GM12878 (cell line): ENCODE results near the gene SPRN. TPM values are rescaled to one million over a fixed set of nuclear protein-coding genes. Genes with fewer than 3 reads are reported as not detected.

ENCODE experiments used
- ATAC-seq: fragments of 200-7000 bp; cut with Tn5 transposase; 3 replicates; pipeline ENCODE4 v1.9.1; 2020; ENCODE audit warnings: mild to moderate bottlenecking, moderate library complexity
- BruUV-seq: library from RNA; stranded (reverse); fragments of 400-500 nt; replicated peaks from 2 replicates; lab custom pipeline; 2021; lab: Mats Ljungman, UMichigan
- CTCF ChIA-PET: fragments of 300-600 bp; sonication (Branson Sonifier 250); formaldehyde crosslinking; extraction: SDS; loops from one replicate; lab custom pipeline; 2021; ENCODE audit warnings: inconsistent platforms; lab: Yijun Ruan, JAX
- POLR2A ChIA-PET: fragments of 350-600 bp; formaldehyde crosslinking; extraction: SDS; loops from one replicate; lab custom pipeline; 2021; ENCODE audit warnings: inconsistent platforms; lab: Charles Lee
- RAD21 ChIA-PET: fragments of 300-600 bp; sonication (Branson Sonifier 250); formaldehyde crosslinking; loops from one replicate; lab custom pipeline; 2023; ENCODE audit warnings: antibody characterized with exemption; ENCODE audit not compliant: unreplicated experiment; lab: Charles Lee
- SMC1A ChIA-PET: fragments of 300-600 bp; sonication (Branson Sonifier 250); formaldehyde crosslinking; loops from one replicate; lab custom pipeline; 2023; ENCODE audit not compliant: unreplicated experiment, uncharacterized antibody; lab: Charles Lee
- DNase-seq: peaks from one replicate; pipeline ENCODE4 v3.0.0-alpha.2; 2011; ENCODE audit warnings: low read depth, low spot score
- FAIRE-seq: peaks from 3 replicates; lab custom pipeline; 2011; peaks lifted over from hg19 to GRCh38; lab: Jason Lieb, UNC
- H2AFZ ChIP-seq: 2 replicates; pipeline ENCODE4 v1.6.0; 2011; ENCODE audit warnings: low read depth, low read length, control low read depth; ENCODE audit not compliant: control insufficient read depth
- H3K27ac ChIP-seq: 2 replicates; pipeline ENCODE4 v1.5.1; 2011; ENCODE audit warnings: control low read depth; ENCODE audit not compliant: control insufficient read depth, insufficient read depth
- H3K27me3 ChIP-seq, 2 experiments: replicated peaks in 1 of 2; 2 replicates each; pipeline versions ENCODE4 v1.6.0 to v1.6.1; 2011; ENCODE audit warnings: low read length in 1 of 2; ENCODE audit not compliant: control insufficient read depth in 2 of 2, insufficient read depth in 2 of 2
- H3K36me3 ChIP-seq, 2 experiments: 2 replicates each; pipeline ENCODE4 v1.5.1; 2011; ENCODE audit warnings: low read length in 1 of 2; ENCODE audit not compliant: control insufficient read depth in 2 of 2, insufficient read depth in 2 of 2
- H3K4me1 ChIP-seq: 2 replicates; pipeline ENCODE4 v1.6.1; 2011; ENCODE audit warnings: mild to moderate bottlenecking, low read length, moderate library complexity, mixed read lengths; ENCODE audit not compliant: control insufficient read depth, insufficient read depth
- H3K4me2 ChIP-seq: 2 replicates; pipeline ENCODE4 v1.6.0; 2011; ENCODE audit warnings: control low read depth; ENCODE audit not compliant: control insufficient read depth, insufficient read depth
- H3K4me3 ChIP-seq: fragments of 200-600 bp; sonication (generic); 2 replicates; pipeline ENCODE4 v1.5.1; 2016
- H3K79me2 ChIP-seq: 2 replicates; pipeline ENCODE4 v1.6.0; 2011; ENCODE audit warnings: low read length; ENCODE audit not compliant: control insufficient read depth, insufficient read depth
- H3K9ac ChIP-seq: 2 replicates; pipeline ENCODE4 v1.8.0; 2011; ENCODE audit warnings: low read length, control low read depth, mixed read lengths; ENCODE audit not compliant: control insufficient read depth, insufficient read depth
- H3K9me3 ChIP-seq: replicated peaks from 3 replicates; pipeline ENCODE4 v1.5.1; 2011; ENCODE audit warnings: mild to moderate bottlenecking, low read length; ENCODE audit not compliant: control insufficient read depth, insufficient read depth
- H4K20me1 ChIP-seq: 2 replicates; pipeline ENCODE4 v1.6.0; 2011; ENCODE audit not compliant: control insufficient read depth, insufficient read depth
- ATF3 ChIP-seq: IDR thresholded peaks from 2 replicates; pipeline ENCODE4 v1.6.1; 2011; ENCODE audit warnings: low read depth, mild to moderate bottlenecking, low read length, moderate library complexity, borderline replicate concordance; ENCODE audit errors: extremely low read depth
- BRCA1 ChIP-seq: IDR thresholded peaks from 2 replicates; pipeline ENCODE4 v1.6.1; 2011; ENCODE audit warnings: low read depth, low read length, improper control_type of control experiment
- FOXK2 ChIP-seq: fragments of 450-650 bp; IDR thresholded peaks from 2 replicates; pipeline ENCODE4 v1.6.1; 2017; ENCODE audit warnings: mild to moderate bottlenecking, moderate library complexity
- IKZF1 ChIP-seq: fragments of 450-650 bp; conservative IDR thresholded peaks from 2 replicates; pipeline ENCODE4 v1.6.1; 2017; ENCODE audit warnings: antibody characterized with exemption, mild to moderate bottlenecking
- PML ChIP-seq: IDR thresholded peaks from 2 replicates; pipeline ENCODE4 v1.6.1; 2012; ENCODE audit warnings: low read length, inconsistent platforms
- PRDM15 ChIP-seq: fragments of 450-650 bp; formaldehyde crosslinking; IDR thresholded peaks from 2 replicates; pipeline ENCODE4 v1.4.0; 2020; ENCODE audit warnings: mild to moderate bottlenecking, moderate library complexity
- SMAD1 ChIP-seq: fragments of 450-650 bp; IDR thresholded peaks from 2 replicates; pipeline ENCODE4 v1.6.1; 2018; ENCODE audit warnings: mild to moderate bottlenecking, low read depth; ENCODE audit not compliant: partially characterized antibody
- ZNF274 ChIP-seq: IDR thresholded peaks from one replicate; pipeline ENCODE4 v1.8.0; 2011; ENCODE audit not compliant: insufficient read length, insufficient read depth
- ZNF592 ChIP-seq: fragments of 450-650 bp; IDR thresholded peaks from 2 replicates; pipeline ENCODE4 v1.6.1; 2017; ENCODE audit warnings: mild to moderate bottlenecking, moderate library complexity
- WGBS: methylation state at CpG from one replicate; pipeline ENCODE4 v1.1.6; 2016; ENCODE audit warnings: low lambda C conversion rate; ENCODE audit not compliant: insufficient replicate concordance, insufficient coverage; ENCODE audit errors: missing lambda C conversion rate; 5-methylcytosine and 5-hydroxymethylcytosine counted together
- in situ Hi-C: fragments of 300-500 bp; cut with MboI; formaldehyde crosslinking; loops from 9 replicates; pipeline ENCODE4 v1.14.3; 2018; ENCODE audit warnings: mixed read lengths
- intact Hi-C: fragments of 100-400 bp; cut with micrococcal nuclease; formaldehyde crosslinking; loops from one replicate; pipeline ENCODE4 v1.14.2; 2022; ENCODE audit not compliant: unreplicated experiment
- polyA plus RNA-seq, 11 experiments: library from polyadenylated mRNA; depleted of rRNA in 4 of 11; unstranded in 6 of 11; stranded (reverse) in 5 of 11; fragments of >200 nt; fragmentation: Nextera tagmentation in 4 of 11; fragmentation: Illumina TruSeq in 1 of 11; extraction: Ambion mirVana in 4 of 11; extraction: Trizol in 1 of 11; gene quantifications; 1 replicate in 1 of 11; 2 replicates in 10 of 11; pipeline versions ENCODE4 v1.2.1 to v1.2.3, GENCODE V29; 2011 to 2016; ENCODE audit warnings: inconsistent platforms in 2 of 11, missing spikeins in 2 of 11, low read depth in 1 of 11
- total RNA-seq, 4 experiments: library from RNA; depleted of rRNA in 3 of 4; stranded (reverse); fragments of >200 nt in 3 of 4; fragmentation: Illumina TruSeq in 1 of 4; extraction: Trizol in 1 of 4; gene quantifications; 2 replicates each; pipeline versions ENCODE4 v1.2.1 to v1.2.3, GENCODE V29; 2013 to 2021

Gene SPRN
- total and polyA plus RNA-seq, 10 of the 15 experiments (the other 5 are each of a cell fraction or from before 2014, with no cell fraction given), result 0.03 to 0.96 (median 0.46) TPM; not detected in 6

- no TSS peak for BruUV-seq
- WGBS, result 81% methylated on average over 54 of the region's 81 CpGs
- H3K27me3 ChIP-seq, result no peaks in the 10 kb centered on the region
- no peak overlapping the region for H2AFZ ChIP-seq
- H3K36me3 ChIP-seq, result no peaks in the 10 kb centered on the region
- H3K4me3 ChIP-seq, result no peak overlapping the region
- ATAC-seq, result no peak
- RAD21 ChIA-PET, result no interaction called here
- no peak for FAIRE-seq
- no peak overlapping the region for H3K4me2 ChIP-seq
- in situ Hi-C loops, result no loop called here
- no peaks in the 10 kb centered on the region for H3K4me1 ChIP-seq
- no peaks in the 10 kb centered on the region; the same call in 2 of the 3 replicates for H3K9me3 ChIP-seq
- intact Hi-C loops, result no loop called here
- POLR2A ChIA-PET, result no interaction called here
- SMC1A ChIA-PET, result no interaction called here
- H3K79me2 ChIP-seq, result no peaks in the 10 kb centered on the region
- H4K20me1 ChIP-seq, result no peaks in the 10 kb centered on the region
- H3K27ac ChIP-seq, result no peak overlapping the region
- TF ChIP-seq ZNF592 (no peak), SMAD1 (no peak), ZNF274 (no peak), FOXK2 (no peak), IKZF1 (no peak), PML (no peak), BRCA1 (no peak), ATF3 (no peak), PRDM15 (CRISPR knock-in tag) (no peak)
- TF ChIP-seq, all 136 proteins: peak for 0
- DNase-seq, result no peak
- H3K9ac ChIP-seq, result no peak overlapping the region
- CTCF ChIA-PET, result interaction anchor here (1.4 kb wide), 1 partner anchor 130 kb away, joined by 3 read pairs; no protein-coding TSS in a partner anchor
Measured at GRCh38 chr10:133459454-133460207, 35.2 kb upstream of the SPRN start.
